Osteocyte (in vitro differentiated cells): ENCODE measurements around the gene POLD2. TPM values are rescaled to one million over a fixed set of nuclear protein-coding genes. Genes with fewer than 3 reads are reported as not detected.

Source experiments
- DNase-seq: peaks from one replicate; pipeline ENCODE4 v3.0.0; 2021; ENCODE audit warnings: mixed read lengths; ENCODE audit not compliant: unreplicated experiment; ENCODE audit errors: extremely low spot score
- H3K27ac Mint-ChIP-seq: one replicate; pipeline ENCODE4 v1.8.0; 2021; ENCODE audit warnings: mild to moderate bottlenecking, mixed read lengths; ENCODE audit not compliant: unreplicated experiment
- H3K27me3 Mint-ChIP-seq: one replicate; pipeline ENCODE4 v1.8.0; 2021; ENCODE audit warnings: mixed read lengths; ENCODE audit not compliant: unreplicated experiment
- H3K36me3 Mint-ChIP-seq: one replicate; pipeline ENCODE4 v1.8.0; 2021; ENCODE audit warnings: mixed read lengths; ENCODE audit not compliant: unreplicated experiment
- H3K4me1 Mint-ChIP-seq: one replicate; pipeline ENCODE4 v1.8.0; 2021; ENCODE audit warnings: mixed read lengths; ENCODE audit not compliant: unreplicated experiment
- H3K4me3 Mint-ChIP-seq: one replicate; pipeline ENCODE4 v1.8.0; 2021; ENCODE audit warnings: mild to moderate bottlenecking, moderate library complexity, mixed read lengths; ENCODE audit not compliant: unreplicated experiment
- H3K9me3 Mint-ChIP-seq: one replicate; pipeline ENCODE4 v1.8.0; 2021; ENCODE audit warnings: mixed read lengths; ENCODE audit not compliant: unreplicated experiment
- CTCF ChIP-seq: fragments of 200-600 bp; sonication (generic); IDR thresholded peaks from 2 replicates; pipeline ENCODE4 v1.5.0; 2021; ENCODE audit warnings: antibody characterized with exemption, mild to moderate bottlenecking, moderate library complexity
- microRNA-seq: library from miRNA; unstranded; fragments of <30 nt; microRNA quantifications from one replicate; pipeline ENCODE4 v1.1.0, GENCODE V29; 2020; ENCODE audit not compliant: unreplicated experiment
- total RNA-seq: library from RNA; stranded (reverse); gene quantifications from 2 replicates; pipeline ENCODE4 v1.2.1, GENCODE V29; 2021

Gene POLD2
- total RNA-seq, 1 donor from 2014 or later = 59.2 TPM

GRCh38 chr7:44064791-44065430 is 58.4 kb downstream of the POLD2 start:
- H3K4me3 Mint-ChIP-seq = no peak overlapping the region
- H3K4me1 Mint-ChIP-seq = peaks cover 3% of the 10 kb centered on the region
- H3K27me3 Mint-ChIP-seq = no peaks in the 10 kb centered on the region
- H3K27ac Mint-ChIP-seq = no peak overlapping the region
- peaks cover 9% of the 10 kb centered on the region for H3K36me3 Mint-ChIP-seq
- H3K9me3 Mint-ChIP-seq = no peaks in the 10 kb centered on the region
- TF ChIP-seq CTCF = no peak
- DNase-seq = no peak

Small RNA genes lying within 50 kb of the gene (microRNA-seq; reads per million reads assigned to microRNA genes)
- not detected for gene MIR6838

Other genes starting within 250 kb of the POLD2 start
- 28.5 and 29.4 TPM in 2 replicates for gene URGCP, start 217.0 kb downstream of the POLD2 start, total RNA-seq
- gene UBE2D4, start 197.1 kb downstream of the POLD2 start, total RNA-seq = 18.5 and 21.6 TPM in 2 replicates
- not detected in 2 replicates for gene SPDYE1, start 125.7 kb downstream of the POLD2 start, total RNA-seq
- gene DBNL, start 78.8 kb downstream of the POLD2 start, total RNA-seq = 94.5 and 106 TPM in 2 replicates
- 0.97 TPM in 1 of 2 replicates, not detected in the other for gene PGAM2, start 58.0 kb downstream of the POLD2 start, total RNA-seq
- gene POLM, start 41.0 kb downstream of the POLD2 start, total RNA-seq = 29.3 and 31.9 TPM in 2 replicates
- gene AEBP1, start 19.2 kb downstream of the POLD2 start, total RNA-seq = 781 and 794 TPM in 2 replicates
- gene MYL7, start 17.8 kb upstream of the POLD2 start, total RNA-seq = not detected in 2 replicates
- not detected in 2 replicates for gene GCK, start 65.9 kb upstream of the POLD2 start, total RNA-seq
- 89.5 and 106 TPM in 2 replicates for gene YKT6, start 77.4 kb upstream of the POLD2 start, total RNA-seq
- not detected in 2 replicates for gene CAMK2B, start 202.0 kb upstream of the POLD2 start, total RNA-seq